GM23338 (cell line): ENCODE results near the gene CRMP1.

Experiments used
- CREB1 ChIP-seq: fragments of 250-450 bp; sonication (Bioruptor Pico); IDR thresholded peaks from 2 replicates; pipeline ENCODE4 v1.5.0; 2020; ENCODE audit warnings: low read depth, mild to moderate bottlenecking, moderate library complexity
- EZH2 ChIP-seq: fragments of 200-600 bp; sonication (generic); IDR thresholded peaks from one replicate; pipeline ENCODE4 v1.8.0; 2017; ENCODE audit warnings: antibody characterized with exemption, mild to moderate bottlenecking, low read depth; ENCODE audit not compliant: unreplicated experiment
- EZH2phosphoT487 ChIP-seq: fragments of 200-600 bp; sonication (generic); IDR thresholded peaks from one replicate; pipeline ENCODE4 v1.8.1; 2018; ENCODE audit warnings: antibody characterized with exemption; ENCODE audit not compliant: unreplicated experiment
- POLR2AphosphoS5 ChIP-seq: IDR thresholded peaks from 2 replicates; pipeline ENCODE4 v1.6.1; 2016; ENCODE audit warnings: antibody characterized with exemption, low read depth
- TF ChIP-seq, protein P1 (sequence below), 2 experiments: fragments of 200-600 bp in 1 of 2; sonication (generic) in 1 of 2; conservative IDR thresholded peaks; 2 replicates each; pipeline versions ENCODE4 v1.5.1 to v1.6.1; 2016 to 2017; ENCODE audit warnings: antibody characterized with exemption in 2 of 2, low read depth in 2 of 2, mild to moderate bottlenecking in 2 of 2, moderate library complexity in 1 of 2
- TF ChIP-seq, protein P2 (sequence below): IDR thresholded peaks from 2 replicates; pipeline ENCODE4 v1.6.1; 2016; ENCODE audit warnings: antibody characterized with exemption
- TF ChIP-seq, protein P3 (sequence below): IDR thresholded peaks from one replicate; pipeline ENCODE4 v1.6.1; 2018; ENCODE audit warnings: antibody characterized with exemption; ENCODE audit not compliant: unreplicated experiment

DNA sequence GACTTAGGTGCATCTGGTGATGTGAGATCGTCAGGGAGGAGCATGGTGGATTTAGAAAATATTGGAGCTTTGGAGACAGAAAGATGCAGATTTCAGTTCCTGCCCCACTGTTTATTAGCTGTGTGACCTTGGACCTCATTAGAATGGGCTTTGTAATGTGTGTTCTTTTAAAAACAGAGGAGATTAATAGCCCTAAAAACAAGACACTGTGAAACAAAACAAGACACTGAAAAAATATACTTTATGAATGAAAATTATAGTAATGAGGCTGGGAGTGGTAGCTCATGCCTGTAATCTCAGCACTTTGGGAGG, 102.4 kb downstream of the CRMP1 start:
- no peak for TF ChIP-seq POLR2AphosphoS5
- TF ChIP-seq, protein P1, sequence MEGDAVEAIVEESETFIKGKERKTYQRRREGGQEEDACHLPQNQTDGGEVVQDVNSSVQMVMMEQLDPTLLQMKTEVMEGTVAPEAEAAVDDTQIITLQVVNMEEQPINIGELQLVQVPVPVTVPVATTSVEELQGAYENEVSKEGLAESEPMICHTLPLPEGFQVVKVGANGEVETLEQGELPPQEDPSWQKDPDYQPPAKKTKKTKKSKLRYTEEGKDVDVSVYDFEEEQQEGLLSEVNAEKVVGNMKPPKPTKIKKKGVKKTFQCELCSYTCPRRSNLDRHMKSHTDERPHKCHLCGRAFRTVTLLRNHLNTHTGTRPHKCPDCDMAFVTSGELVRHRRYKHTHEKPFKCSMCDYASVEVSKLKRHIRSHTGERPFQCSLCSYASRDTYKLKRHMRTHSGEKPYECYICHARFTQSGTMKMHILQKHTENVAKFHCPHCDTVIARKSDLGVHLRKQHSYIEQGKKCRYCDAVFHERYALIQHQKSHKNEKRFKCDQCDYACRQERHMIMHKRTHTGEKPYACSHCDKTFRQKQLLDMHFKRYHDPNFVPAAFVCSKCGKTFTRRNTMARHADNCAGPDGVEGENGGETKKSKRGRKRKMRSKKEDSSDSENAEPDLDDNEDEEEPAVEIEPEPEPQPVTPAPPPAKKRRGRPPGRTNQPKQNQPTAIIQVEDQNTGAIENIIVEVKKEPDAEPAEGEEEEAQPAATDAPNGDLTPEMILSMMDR (conservative IDR thresholded peaks at IDR 0.05; ENCODE audit: low read depth in 2 of 2) = no peak
- TF ChIP-seq, protein P2, sequence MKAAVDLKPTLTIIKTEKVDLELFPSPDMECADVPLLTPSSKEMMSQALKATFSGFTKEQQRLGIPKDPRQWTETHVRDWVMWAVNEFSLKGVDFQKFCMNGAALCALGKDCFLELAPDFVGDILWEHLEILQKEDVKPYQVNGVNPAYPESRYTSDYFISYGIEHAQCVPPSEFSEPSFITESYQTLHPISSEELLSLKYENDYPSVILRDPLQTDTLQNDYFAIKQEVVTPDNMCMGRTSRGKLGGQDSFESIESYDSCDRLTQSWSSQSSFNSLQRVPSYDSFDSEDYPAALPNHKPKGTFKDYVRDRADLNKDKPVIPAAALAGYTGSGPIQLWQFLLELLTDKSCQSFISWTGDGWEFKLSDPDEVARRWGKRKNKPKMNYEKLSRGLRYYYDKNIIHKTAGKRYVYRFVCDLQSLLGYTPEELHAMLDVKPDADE = no peak
- TF ChIP-seq, protein P3, sequence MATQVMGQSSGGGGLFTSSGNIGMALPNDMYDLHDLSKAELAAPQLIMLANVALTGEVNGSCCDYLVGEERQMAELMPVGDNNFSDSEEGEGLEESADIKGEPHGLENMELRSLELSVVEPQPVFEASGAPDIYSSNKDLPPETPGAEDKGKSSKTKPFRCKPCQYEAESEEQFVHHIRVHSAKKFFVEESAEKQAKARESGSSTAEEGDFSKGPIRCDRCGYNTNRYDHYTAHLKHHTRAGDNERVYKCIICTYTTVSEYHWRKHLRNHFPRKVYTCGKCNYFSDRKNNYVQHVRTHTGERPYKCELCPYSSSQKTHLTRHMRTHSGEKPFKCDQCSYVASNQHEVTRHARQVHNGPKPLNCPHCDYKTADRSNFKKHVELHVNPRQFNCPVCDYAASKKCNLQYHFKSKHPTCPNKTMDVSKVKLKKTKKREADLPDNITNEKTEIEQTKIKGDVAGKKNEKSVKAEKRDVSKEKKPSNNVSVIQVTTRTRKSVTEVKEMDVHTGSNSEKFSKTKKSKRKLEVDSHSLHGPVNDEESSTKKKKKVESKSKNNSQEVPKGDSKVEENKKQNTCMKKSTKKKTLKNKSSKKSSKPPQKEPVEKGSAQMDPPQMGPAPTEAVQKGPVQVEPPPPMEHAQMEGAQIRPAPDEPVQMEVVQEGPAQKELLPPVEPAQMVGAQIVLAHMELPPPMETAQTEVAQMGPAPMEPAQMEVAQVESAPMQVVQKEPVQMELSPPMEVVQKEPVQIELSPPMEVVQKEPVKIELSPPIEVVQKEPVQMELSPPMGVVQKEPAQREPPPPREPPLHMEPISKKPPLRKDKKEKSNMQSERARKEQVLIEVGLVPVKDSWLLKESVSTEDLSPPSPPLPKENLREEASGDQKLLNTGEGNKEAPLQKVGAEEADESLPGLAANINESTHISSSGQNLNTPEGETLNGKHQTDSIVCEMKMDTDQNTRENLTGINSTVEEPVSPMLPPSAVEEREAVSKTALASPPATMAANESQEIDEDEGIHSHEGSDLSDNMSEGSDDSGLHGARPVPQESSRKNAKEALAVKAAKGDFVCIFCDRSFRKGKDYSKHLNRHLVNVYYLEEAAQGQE = no peak
- TF ChIP-seq EZH2 = no peak
- TF ChIP-seq EZH2phosphoT487 = no peak
- TF ChIP-seq CREB1 (CRISPR knock-in tag) = no peak
